CD14-positive monocyte (primary cell): ENCODE results near the gene DDO. TPM values are rescaled to one million over a fixed set of nuclear protein-coding genes. Genes with fewer than 3 reads are reported as not detected.

Experiments used
- DNase-seq, 3 donors: peaks; one replicate each; pipeline ENCODE4 v3.0.0-alpha.2; 2011 to 2022
- H2AFZ ChIP-seq: 2 replicates; pipeline ENCODE4 v1.6.0; 2012; ENCODE audit warnings: mild to moderate bottlenecking, low read depth, low read length, inconsistent platforms; ENCODE audit not compliant: insufficient read depth, poor library complexity, severe bottlenecking
- H3K27ac ChIP-seq, 2 donors: 1 replicate in 1 of 2; 2 replicates in 1 of 2; pipeline ENCODE4 v1.5.1; 2012 to 2013; ENCODE audit warnings: low read length in 2 of 2, control low read depth in 1 of 2, inconsistent platforms in 1 of 2, low read depth in 1 of 2, mild to moderate bottlenecking in 1 of 2
- H3K27me3 ChIP-seq, 2 donors: one replicate each; pipeline versions ENCODE4 v1.6.0 to v1.6.1; 2011 to 2013; ENCODE audit warnings: low read length in 2 of 2; ENCODE audit not compliant: control insufficient read depth in 2 of 2, insufficient read depth in 2 of 2
- H3K36me3 ChIP-seq, 2 donors: replicated peaks in 1 of 2; 1 replicate in 1 of 2; 2 replicates in 1 of 2; pipeline versions ENCODE4 v1.5.1 to v1.6.1; 2012 to 2013; ENCODE audit warnings: low read length in 2 of 2, control low read depth in 1 of 2, inconsistent platforms in 1 of 2, mild to moderate bottlenecking in 1 of 2; ENCODE audit not compliant: insufficient read depth in 2 of 2, control insufficient read depth in 1 of 2
- H3K4me1 ChIP-seq, 2 donors: 1 replicate in 1 of 2; 2 replicates in 1 of 2; pipeline versions ENCODE4 v1.5.1 to v1.6.1; 2012 to 2013; ENCODE audit warnings: low read length in 2 of 2, control low read depth in 1 of 2, inconsistent platforms in 1 of 2, mild to moderate bottlenecking in 1 of 2, moderate library complexity in 1 of 2; ENCODE audit not compliant: insufficient read depth in 2 of 2, control insufficient read depth in 1 of 2
- H3K4me2 ChIP-seq: replicated peaks from 2 replicates; pipeline ENCODE3; 2012; ENCODE audit warnings: low read length, moderate library complexity, mild to moderate bottlenecking; ENCODE audit not compliant: poor library complexity, severe bottlenecking; ENCODE audit errors: extremely low read depth
- H3K4me3 ChIP-seq, 3 experiments: fragments of 200-600 bp in 1 of 3; sonication (generic) in 1 of 3; replicated peaks in 1 of 3; 1 replicate in 2 of 3; 2 replicates in 1 of 3; pipeline ENCODE4 v1.5.1; 2011 to 2013; ENCODE audit warnings: low read length in 3 of 3, mild to moderate bottlenecking in 3 of 3, control low read depth in 2 of 3, low read depth in 2 of 3, inconsistent platforms in 1 of 3, moderate library complexity in 1 of 3
- H3K79me2 ChIP-seq: 2 replicates; pipeline ENCODE4 v1.6.0; 2012; ENCODE audit warnings: mild to moderate bottlenecking, control low read depth, inconsistent platforms, low read length, moderate library complexity; ENCODE audit not compliant: insufficient read depth
- H3K9ac ChIP-seq: 2 replicates; pipeline ENCODE4 v1.6.0; 2017; ENCODE audit warnings: low read length, mild to moderate bottlenecking; ENCODE audit not compliant: insufficient read depth, poor library complexity, severe bottlenecking
- H3K9me3 ChIP-seq, 2 donors: replicated peaks in 1 of 2; 1 replicate in 1 of 2; 2 replicates in 1 of 2; pipeline versions ENCODE4 v1.5.1 to v1.6.1; 2012 to 2013; ENCODE audit warnings: low read length in 2 of 2, control low read depth in 1 of 2; ENCODE audit not compliant: control insufficient read depth in 1 of 2, insufficient read depth in 1 of 2
- H4K20me1 ChIP-seq: 2 replicates; pipeline ENCODE4 v1.6.0; 2012; ENCODE audit warnings: mild to moderate bottlenecking, low read length, control low read depth, moderate library complexity; ENCODE audit not compliant: insufficient read depth
- H3K27ac Mint-ChIP-seq, 7 donors: one replicate each; pipeline ENCODE4 v1.8.0; 2020; ENCODE audit warnings: mild to moderate bottlenecking in 7 of 7, mixed read lengths in 7 of 7, moderate library complexity in 6 of 7, inconsistent platforms in 2 of 7
- H3K27me3 Mint-ChIP-seq, 3 donors: one replicate each; pipeline ENCODE4 v1.8.0; 2021 to 2022; ENCODE audit warnings: low read depth in 3 of 3, mild to moderate bottlenecking in 3 of 3, mixed read lengths in 3 of 3, moderate library complexity in 3 of 3, inconsistent platforms in 1 of 3
- H3K36me3 Mint-ChIP-seq, 2 donors: one replicate each; pipeline ENCODE4 v1.8.0; 2020; ENCODE audit warnings: mixed read lengths in 2 of 2, inconsistent platforms in 1 of 2, mild to moderate bottlenecking in 1 of 2
- H3K4me1 Mint-ChIP-seq: one replicate; pipeline ENCODE4 v1.8.0; 2020; ENCODE audit warnings: mild to moderate bottlenecking, mixed read lengths
- H3K4me3 Mint-ChIP-seq, 2 donors: one replicate each; pipeline ENCODE4 v1.8.0; 2020; ENCODE audit warnings: mild to moderate bottlenecking in 2 of 2, mixed read lengths in 2 of 2, moderate library complexity in 1 of 2
- H3K9me3 Mint-ChIP-seq, 7 donors: one replicate each; pipeline ENCODE4 v1.8.0; 2020 to 2022; ENCODE audit warnings: mixed read lengths in 7 of 7, mild to moderate bottlenecking in 6 of 7, moderate library complexity in 6 of 7, inconsistent platforms in 2 of 7
- WGBS: methylation state at CpG from one replicate; pipeline ENCODE4 v1.1.5; 2013; ENCODE audit warnings: missing lambda C conversion rate; ENCODE audit not compliant: insufficient coverage; 5-methylcytosine and 5-hydroxymethylcytosine counted together
- intact Hi-C, 2 donors: fragments of 100-400 bp; cut with micrococcal nuclease; formaldehyde crosslinking; loops; one replicate each; pipeline versions ENCODE4 v1.15.0 to v1.15.1; 2023
- polyA plus RNA-seq, 3 donors: library from polyadenylated mRNA; depleted of rRNA in 1 of 3; unstranded in 2 of 3; stranded (reverse) in 1 of 3; fragments of 300-500 nt in 2 of 3; fragments of >200 nt in 1 of 3; fragmentation: Illumina TruSeq in 2 of 3; gene quantifications; 1 replicate in 2 of 3; 2 replicates in 1 of 3; pipeline ENCODE4 v1.2.3, GENCODE V29; 2012 to 2021
- TF ChIP-seq, protein P1 (sequence below): fragments of 200-600 bp; IDR thresholded peaks from one replicate; pipeline ENCODE4 v1.8.0; 2022; ENCODE audit warnings: antibody characterized with exemption, mild to moderate bottlenecking

The DDO gene
- polyA plus RNA-seq, 3 donors = 0.24 to 2.2 (median 0.95) TPM

DNA sequence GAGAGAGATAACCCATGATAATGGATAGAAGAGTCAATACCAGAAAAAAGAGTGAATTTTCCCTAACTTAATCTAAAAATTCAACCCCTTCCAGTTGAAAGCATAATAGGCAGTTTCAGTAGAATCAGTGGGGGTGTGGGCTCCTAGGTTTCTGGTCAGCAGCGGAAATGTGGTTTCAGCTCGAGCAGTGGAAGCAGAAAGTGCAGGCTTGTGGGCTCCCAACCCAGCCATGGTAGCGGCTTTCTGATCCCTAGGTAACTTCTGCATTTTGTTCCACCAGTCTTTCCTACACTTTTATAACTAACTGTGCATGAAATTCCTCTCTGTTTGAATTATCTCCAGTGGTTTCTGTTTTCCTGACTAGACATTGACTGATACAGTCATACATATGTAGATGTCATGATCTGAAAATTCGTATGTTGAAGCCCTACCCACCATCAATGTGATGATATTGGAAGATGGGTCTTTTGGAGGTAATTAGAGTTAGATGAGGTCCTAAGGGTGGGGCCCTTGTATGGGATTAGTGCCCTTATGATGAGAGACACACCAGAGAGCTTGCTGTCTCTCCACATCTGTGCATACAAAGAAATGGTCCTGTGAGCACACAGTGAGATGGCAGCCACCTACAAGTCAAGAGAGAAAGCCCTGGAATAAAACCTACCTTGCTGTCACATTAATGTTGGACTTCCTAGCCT lies 6.5 kb upstream of the DDO start:
- H4K20me1 ChIP-seq = no peaks in the 10 kb centered on the region

GRCh38 chr6:110419028-110419739 lies 3.8 kb upstream of the DDO start:
- 98% methylated on average over 4 of the region's 6 CpGs for WGBS
- H3K9ac ChIP-seq = no peak overlapping the region
- no peak overlapping the region for H3K27ac ChIP-seq
- no peaks in the 10 kb centered on the region for H4K20me1 ChIP-seq
- Mint-ChIP-seq H3K4me3 (no peak overlapping the region), H3K4me1 (peaks cover 61% of the 10 kb centered on the region), H3K27ac (peak overlapping the region in 1 of 7 donors; percentile 5), H3K36me3 (peaks cover 0 to 3% of the 10 kb centered on the region in 2 donors), H3K9me3 (peaks cover 0 to 8% (median 6%) of the 10 kb centered on the region in 7 donors), H3K27me3 (peaks cover 0 to 3% (median 0%) of the 10 kb centered on the region in 3 donors)
- no peak for DNase-seq
- TF ChIP-seq, protein P1, sequence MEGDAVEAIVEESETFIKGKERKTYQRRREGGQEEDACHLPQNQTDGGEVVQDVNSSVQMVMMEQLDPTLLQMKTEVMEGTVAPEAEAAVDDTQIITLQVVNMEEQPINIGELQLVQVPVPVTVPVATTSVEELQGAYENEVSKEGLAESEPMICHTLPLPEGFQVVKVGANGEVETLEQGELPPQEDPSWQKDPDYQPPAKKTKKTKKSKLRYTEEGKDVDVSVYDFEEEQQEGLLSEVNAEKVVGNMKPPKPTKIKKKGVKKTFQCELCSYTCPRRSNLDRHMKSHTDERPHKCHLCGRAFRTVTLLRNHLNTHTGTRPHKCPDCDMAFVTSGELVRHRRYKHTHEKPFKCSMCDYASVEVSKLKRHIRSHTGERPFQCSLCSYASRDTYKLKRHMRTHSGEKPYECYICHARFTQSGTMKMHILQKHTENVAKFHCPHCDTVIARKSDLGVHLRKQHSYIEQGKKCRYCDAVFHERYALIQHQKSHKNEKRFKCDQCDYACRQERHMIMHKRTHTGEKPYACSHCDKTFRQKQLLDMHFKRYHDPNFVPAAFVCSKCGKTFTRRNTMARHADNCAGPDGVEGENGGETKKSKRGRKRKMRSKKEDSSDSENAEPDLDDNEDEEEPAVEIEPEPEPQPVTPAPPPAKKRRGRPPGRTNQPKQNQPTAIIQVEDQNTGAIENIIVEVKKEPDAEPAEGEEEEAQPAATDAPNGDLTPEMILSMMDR = no peak
- H3K4me2 ChIP-seq = no peak overlapping the region
- peaks cover 23 to 39% of the 10 kb centered on the region in 2 donors for H3K4me1 ChIP-seq
- no peaks in the 10 kb centered on the region for H3K79me2 ChIP-seq
- H3K36me3 ChIP-seq = no peaks in the 10 kb centered on the region
- no peak overlapping the region for H3K4me3 ChIP-seq
- no peaks in the 10 kb centered on the region for H3K9me3 ChIP-seq
- intact Hi-C loops = no loop called here
- H2AFZ ChIP-seq = no peak overlapping the region
- H3K27me3 ChIP-seq = no peaks in the 10 kb centered on the region

More for the DNA sequence above, 6.5 kb upstream of the DDO start:
- peaks cover 44% of the 10 kb centered on the region for H3K4me1 Mint-ChIP-seq
- H3K9me3 Mint-ChIP-seq = peaks cover 0 to 7% (median 6%) of the 10 kb centered on the region in 7 donors
- H3K27ac Mint-ChIP-seq = peak overlapping the region in 5 of 7 donors; percentile 20 to 82 (median 24)
- TF ChIP-seq, protein P1 = no peak
- Histone ChIP-seq H3K36me3 (peaks cover 0 to 2% of the 10 kb centered on the region in 2 donors), H3K79me2 (no peaks in the 10 kb centered on the region), H3K9me3 (no peaks in the 10 kb centered on the region), H3K4me2 (peak overlapping the region; percentile 25), H2AFZ (no peak overlapping the region), H3K27me3 (no peaks in the 10 kb centered on the region), H3K27ac (peak overlapping the region in 1 of 2 donors; percentile 45), H3K4me1 (peaks cover 15 to 19% of the 10 kb centered on the region in 2 donors), H3K4me3 (peak overlapping the region in 1 of 3 experiments; percentile 27), H3K9ac (no peak overlapping the region)
- H3K27me3 Mint-ChIP-seq = peaks cover 0 to 3% (median 0%) of the 10 kb centered on the region in 3 donors
- intact Hi-C loops = no loop called here
- peak overlapping the region in 1 of 2 donors; percentile 35 for H3K4me3 Mint-ChIP-seq
- WGBS = 0% methylated on average over 2 of the region's 4 CpGs
- peak in 2 of 3 donors; percentile 19 to 39 for DNase-seq
- H3K36me3 Mint-ChIP-seq = peaks cover 15 to 17% of the 10 kb centered on the region in 2 donors
